Memory B cell (primary cell): ENCODE results near the gene CREBRF.
"Not testable (repeated sequence)": the region's sequence is repeated elsewhere in the genome, so short reads cannot be mapped to it uniquely, and the experiment has no call there.

Experiments
- ATAC-seq: fragments of 150-1000 bp; cut with Tn5 transposase; 2 replicates; pipeline ENCODE4 v1.10.0; 2021; ENCODE audit warnings: low read depth, mild to moderate bottlenecking, moderate library complexity
- DNase-seq, 2 donors: peaks; one replicate each; pipeline ENCODE4 v3.0.0; 2022; ENCODE audit warnings: low spot score in 2 of 2
- H3K27ac Mint-ChIP-seq: one replicate; pipeline ENCODE4 v1.8.0; 2022; ENCODE audit warnings: mild to moderate bottlenecking, moderate library complexity, mixed read lengths
- H3K27me3 Mint-ChIP-seq: one replicate; pipeline ENCODE4 v1.8.0; 2022; ENCODE audit warnings: mixed read lengths
- H3K36me3 Mint-ChIP-seq: one replicate; pipeline ENCODE4 v1.8.0; 2022; ENCODE audit warnings: mild to moderate bottlenecking, mixed read lengths
- H3K4me1 Mint-ChIP-seq: one replicate; pipeline ENCODE4 v1.8.0; 2022; ENCODE audit warnings: mixed read lengths
- H3K4me3 Mint-ChIP-seq: one replicate; pipeline ENCODE4 v1.8.0; 2022; ENCODE audit warnings: mild to moderate bottlenecking, moderate library complexity, mixed read lengths
- H3K9me3 Mint-ChIP-seq: one replicate; pipeline ENCODE4 v1.8.0; 2022; ENCODE audit warnings: mixed read lengths

The CREBRF gene

GRCh38 chr5:173078878-173079277 lies 22.7 kb downstream of the CREBRF start:
- ATAC-seq (no peak), DNase-seq (no peak)
- Mint-ChIP-seq H3K27ac (peak overlapping the region; percentile 35), H3K36me3 (peaks cover 22% of the 10 kb centered on the region), H3K9me3 (peaks cover 2% of the 10 kb centered on the region), H3K4me3 (no peak overlapping the region), H3K27me3 (no peaks in the 10 kb centered on the region), H3K4me1 (peaks cover 19% of the 10 kb centered on the region)

- Mint-ChIP-seq H3K36me3 (peaks cover 25% of the 10 kb centered on the region), H3K4me3 (no peak overlapping the region), H3K9me3 (no peaks in the 10 kb centered on the region), H3K4me1 (peaks cover 13% of the 10 kb centered on the region), H3K27ac (peak overlapping the region; percentile 37), H3K27me3 (no peaks in the 10 kb centered on the region)
- DNase-seq (no peak), ATAC-seq (no peak)
Observed at GRCh38 chr5:173089581-173089980, 33.4 kb downstream of the CREBRF start.

GRCh38 chr5:173090639-173091038 lies 34.5 kb downstream of the CREBRF start:
- H3K27ac Mint-ChIP-seq, result peak overlapping the region; percentile 37
- H3K9me3 Mint-ChIP-seq, result no peaks in the 10 kb centered on the region
- H3K36me3 Mint-ChIP-seq, result peaks cover 22% of the 10 kb centered on the region
- H3K4me1 Mint-ChIP-seq, result peaks cover 13% of the 10 kb centered on the region
- no peaks in the 10 kb centered on the region for H3K27me3 Mint-ChIP-seq
- ATAC-seq (no peak), DNase-seq (no peak)
- no peak overlapping the region for H3K4me3 Mint-ChIP-seq

GRCh38 chr5:173091981-173092380 lies 35.8 kb downstream of the CREBRF start:
- peaks cover 16% of the 10 kb centered on the region for H3K36me3 Mint-ChIP-seq
- DNase-seq, result no peak
- H3K4me1 Mint-ChIP-seq, result peaks cover 16% of the 10 kb centered on the region
- no peak overlapping the region for H3K4me3 Mint-ChIP-seq
- no peak for ATAC-seq
- no peak overlapping the region for H3K27ac Mint-ChIP-seq
- no peaks in the 10 kb centered on the region for H3K9me3 Mint-ChIP-seq
- H3K27me3 Mint-ChIP-seq, result no peaks in the 10 kb centered on the region

- no peak overlapping the region for H3K27ac Mint-ChIP-seq
- no peak for ATAC-seq
Observed at GRCh38 chr5:173093606-173094005, 37.5 kb downstream of the CREBRF start.

GRCh38 chr5:173094012-173094661 lies 38.0 kb downstream of the CREBRF start:
- H3K4me1 Mint-ChIP-seq, result peaks cover 25% of the 10 kb centered on the region
- ATAC-seq, result no peak
- no peaks in the 10 kb centered on the region for H3K9me3 Mint-ChIP-seq
- H3K4me3 Mint-ChIP-seq, result no peak overlapping the region
- peaks cover 17% of the 10 kb centered on the region for H3K36me3 Mint-ChIP-seq
- H3K27ac Mint-ChIP-seq, result peak overlapping the region; percentile 18
- DNase-seq, result no peak
- no peaks in the 10 kb centered on the region for H3K27me3 Mint-ChIP-seq

More at GRCh38 chr5:173093606-173094005, 37.5 kb downstream of the CREBRF start:
- Mint-ChIP-seq H3K4me3 (no peak overlapping the region), H3K4me1 (peaks cover 22% of the 10 kb centered on the region), H3K27me3 (no peaks in the 10 kb centered on the region), H3K9me3 (no peaks in the 10 kb centered on the region), H3K36me3 (peaks cover 18% of the 10 kb centered on the region)
- no peak for DNase-seq

GRCh38 chr5:173098787-173099186 lies 42.6 kb downstream of the CREBRF start:
- peaks cover 24% of the 10 kb centered on the region for H3K4me1 Mint-ChIP-seq
- H3K36me3 Mint-ChIP-seq, result peaks cover 21% of the 10 kb centered on the region
- H3K27me3 Mint-ChIP-seq, result no peaks in the 10 kb centered on the region
- DNase-seq (no peak), ATAC-seq (no peak)
- H3K4me3 Mint-ChIP-seq, result no peak overlapping the region
- peaks cover 5% of the 10 kb centered on the region for H3K9me3 Mint-ChIP-seq
- peak overlapping the region; percentile 76 for H3K27ac Mint-ChIP-seq

GRCh38 chr5:173099461-173099860 lies 43.3 kb downstream of the CREBRF start:
- ATAC-seq, result no peak

GRCh38 chr5:173101245-173101644 lies 45.1 kb downstream of the CREBRF start:
- no peak overlapping the region for H3K27ac Mint-ChIP-seq
- no peak for ATAC-seq

More at GRCh38 chr5:173099461-173099860, 43.3 kb downstream of the CREBRF start:
- Mint-ChIP-seq H3K27me3 (no peaks in the 10 kb centered on the region), H3K27ac (peak overlapping the region; percentile 76), H3K4me1 (peaks cover 24% of the 10 kb centered on the region), H3K36me3 (peaks cover 20% of the 10 kb centered on the region), H3K4me3 (no peak overlapping the region), H3K9me3 (peaks cover 5% of the 10 kb centered on the region)
- no peak for DNase-seq

GRCh38 chr5:173103411-173103810 lies 47.3 kb downstream of the CREBRF start:
- ATAC-seq (no peak), DNase-seq (no peak)
- Mint-ChIP-seq H3K36me3 (peaks cover 23% of the 10 kb centered on the region), H3K27me3 (no peaks in the 10 kb centered on the region), H3K27ac (peak overlapping the region; percentile 58), H3K9me3 (peaks cover 5% of the 10 kb centered on the region), H3K4me3 (no peak overlapping the region), H3K4me1 (peaks cover 22% of the 10 kb centered on the region)

More at GRCh38 chr5:173101245-173101644, 45.1 kb downstream of the CREBRF start:
- DNase-seq, result no peak
- Mint-ChIP-seq H3K36me3 (peaks cover 25% of the 10 kb centered on the region), H3K9me3 (peaks cover 5% of the 10 kb centered on the region), H3K4me1 (peaks cover 29% of the 10 kb centered on the region), H3K4me3 (no peak overlapping the region), H3K27me3 (no peaks in the 10 kb centered on the region)

GRCh38 chr5:173108914-173109313 lies 52.8 kb downstream of the CREBRF start:
- no peak for DNase-seq
- no peak for ATAC-seq
- Mint-ChIP-seq H3K27ac (peak overlapping the region; percentile 40), H3K27me3 (no peaks in the 10 kb centered on the region), H3K36me3 (peaks cover 37% of the 10 kb centered on the region), H3K9me3 (no peaks in the 10 kb centered on the region), H3K4me1 (peaks cover 10% of the 10 kb centered on the region), H3K4me3 (no peak overlapping the region)

GRCh38 chr5:173114536-173114935 lies 58.4 kb downstream of the CREBRF start:
- no peak for DNase-seq
- Mint-ChIP-seq H3K27me3 (no peaks in the 10 kb centered on the region), H3K9me3 (no peaks in the 10 kb centered on the region), H3K27ac (peak overlapping the region; percentile 53), H3K4me1 (peaks cover 2% of the 10 kb centered on the region), H3K36me3 (peaks cover 57% of the 10 kb centered on the region), H3K4me3 (no peak overlapping the region)
- ATAC-seq, result no peak

GRCh38 chr5:173119719-173120118 lies 63.6 kb downstream of the CREBRF start:
- H3K4me3 Mint-ChIP-seq, result no peak overlapping the region
- H3K9me3 Mint-ChIP-seq, result no peaks in the 10 kb centered on the region
- no peaks in the 10 kb centered on the region for H3K27me3 Mint-ChIP-seq
- H3K27ac Mint-ChIP-seq, result no peak overlapping the region
- no peak for DNase-seq
- H3K36me3 Mint-ChIP-seq, result peaks cover 40% of the 10 kb centered on the region
- no peak for ATAC-seq
- H3K4me1 Mint-ChIP-seq, result peaks cover 2% of the 10 kb centered on the region

- no peak overlapping the region for H3K4me3 Mint-ChIP-seq
- no peaks in the 10 kb centered on the region for H3K9me3 Mint-ChIP-seq
- H3K27ac Mint-ChIP-seq, result no peak overlapping the region
- peaks cover 34% of the 10 kb centered on the region for H3K36me3 Mint-ChIP-seq
- DNase-seq (no peak), ATAC-seq (no peak)
- H3K4me1 Mint-ChIP-seq, result no peaks in the 10 kb centered on the region
- no peaks in the 10 kb centered on the region for H3K27me3 Mint-ChIP-seq
Observed at GRCh38 chr5:173123416-173123815, 67.3 kb downstream of the CREBRF start.

- not testable (repeated sequence) for H3K4me1 Mint-ChIP-seq, H3K27me3 Mint-ChIP-seq, H3K27ac Mint-ChIP-seq, H3K4me3 Mint-ChIP-seq, ATAC-seq, DNase-seq, H3K36me3 Mint-ChIP-seq, H3K9me3 Mint-ChIP-seq
Observed at GRCh38 chr5:173132166-173132565, 76.0 kb downstream of the CREBRF start.
